GM18870 (cell line): ENCODE measurements around the gene AAK1.
A peak's percentile ranks its signal among the peaks of the same experiment; 100 is the strongest.
"Not testable (repeated sequence)": the region's sequence is repeated elsewhere in the genome, so short reads cannot be mapped to it uniquely, and the experiment has no call there.

Experiments
- ATAC-seq: cut with Tn5 transposase; IDR thresholded peaks from one replicate; pipeline ENCODE4 v1.9.1; 2021; ENCODE audit warnings: moderate library complexity; ENCODE audit not compliant: unreplicated experiment

The AAK1 gene

DNA sequence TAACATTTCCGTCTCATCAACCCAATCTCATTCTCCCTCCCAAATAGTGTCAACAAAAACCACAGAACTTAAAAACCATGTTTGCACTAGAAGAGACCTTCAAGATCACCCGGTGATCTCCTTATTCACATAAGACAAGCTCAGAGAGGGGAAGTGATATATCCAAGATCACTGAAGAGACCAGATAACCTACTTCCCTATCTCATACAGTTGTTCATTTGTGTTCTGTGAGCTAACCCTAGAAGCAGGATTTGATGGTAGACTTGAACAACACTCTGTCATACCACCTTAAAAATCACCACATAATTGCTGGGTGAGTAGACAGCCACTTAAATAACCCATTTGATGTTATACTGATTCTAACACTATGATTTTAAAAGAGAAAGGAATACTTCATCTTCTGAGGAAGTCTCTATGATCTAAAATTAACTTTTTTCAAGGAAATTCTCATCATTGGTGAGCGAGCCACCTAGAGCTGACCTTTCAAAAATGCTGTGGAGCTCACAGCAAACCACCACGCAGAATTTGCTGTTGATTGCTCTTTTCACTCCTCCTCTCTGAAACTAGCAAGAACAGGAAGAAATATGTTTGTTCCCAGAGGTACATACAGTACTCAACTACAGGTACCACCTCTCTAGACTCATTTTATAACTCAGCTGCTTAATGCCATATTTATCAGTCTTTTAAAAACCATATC is 15.1 kb downstream of the AAK1 start:
- no peak for ATAC-seq

- no peak for ATAC-seq
Observed at GRCh38 chr2:69625078-69625795, 18.3 kb downstream of the AAK1 start.

GRCh38 chr2:69624611-69625010 is 18.9 kb downstream of the AAK1 start:
- ATAC-seq, result no peak

DNA sequence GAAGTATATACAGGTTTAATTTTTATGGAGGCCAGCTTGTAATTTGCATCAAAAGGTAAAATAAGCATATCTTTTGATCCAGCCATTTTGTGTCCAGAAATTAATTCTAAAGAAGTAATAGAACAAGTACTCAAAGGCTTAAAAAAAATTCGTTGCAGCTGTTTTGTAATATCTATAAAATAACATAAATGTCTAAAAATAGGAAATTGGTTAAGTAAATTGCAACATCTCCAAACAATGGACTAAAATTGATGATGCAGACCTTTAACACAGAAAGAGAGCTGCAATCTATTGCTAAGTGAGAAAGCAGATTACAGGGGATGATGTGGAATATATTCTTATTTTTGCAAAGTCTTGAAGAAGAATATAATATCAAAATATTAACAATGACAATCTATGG is 19.4 kb downstream of the AAK1 start:
- no peak for ATAC-seq

DNA sequence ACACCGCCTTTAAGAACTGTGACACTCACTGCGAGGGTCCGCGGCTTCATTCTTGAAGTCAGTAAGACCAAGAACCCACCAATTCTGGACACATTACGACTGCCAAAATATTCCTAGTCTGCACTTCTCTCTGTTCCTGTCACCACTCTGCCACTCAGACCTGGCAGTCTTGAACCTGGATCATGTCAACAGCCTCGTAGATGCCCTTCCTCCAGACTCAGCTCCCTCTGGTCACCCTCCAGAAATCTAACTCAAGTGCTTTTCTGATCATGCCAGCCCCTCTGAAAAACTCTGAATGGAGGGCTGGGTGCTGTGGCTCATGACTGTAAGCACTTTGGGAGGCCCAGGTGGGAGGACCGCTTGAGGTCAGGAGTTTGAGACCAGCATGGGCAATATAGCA is 20.3 kb downstream of the AAK1 start:
- ATAC-seq, result no peak

GRCh38 chr2:69622805-69623204 is 20.7 kb downstream of the AAK1 start:
- not testable (repeated sequence) for ATAC-seq

GRCh38 chr2:69622017-69622540 is 21.5 kb downstream of the AAK1 start:
- ATAC-seq, result not testable (repeated sequence)

- ATAC-seq, result no peak
Observed at GRCh38 chr2:69621440-69621839, 22.1 kb downstream of the AAK1 start.

DNA sequence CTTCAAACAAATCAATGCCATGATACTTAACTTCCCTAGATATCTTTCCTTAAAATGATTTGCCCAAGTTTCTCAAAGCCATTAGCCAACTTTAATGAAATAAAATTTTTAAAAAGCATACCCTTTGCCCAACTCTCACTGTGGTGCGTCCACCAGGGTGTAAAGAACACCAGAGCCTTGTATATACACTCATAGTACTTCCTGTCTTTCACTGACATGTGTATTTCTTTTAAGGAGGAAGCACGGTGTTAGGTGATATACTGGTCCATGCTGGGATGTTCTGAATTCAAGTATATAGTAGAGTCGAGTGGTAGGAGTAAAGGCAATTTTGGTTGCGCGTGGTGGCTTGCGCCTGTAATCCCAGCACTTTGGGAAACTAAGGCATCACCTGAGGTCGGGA is 22.7 kb downstream of the AAK1 start:
- no peak for ATAC-seq

DNA sequence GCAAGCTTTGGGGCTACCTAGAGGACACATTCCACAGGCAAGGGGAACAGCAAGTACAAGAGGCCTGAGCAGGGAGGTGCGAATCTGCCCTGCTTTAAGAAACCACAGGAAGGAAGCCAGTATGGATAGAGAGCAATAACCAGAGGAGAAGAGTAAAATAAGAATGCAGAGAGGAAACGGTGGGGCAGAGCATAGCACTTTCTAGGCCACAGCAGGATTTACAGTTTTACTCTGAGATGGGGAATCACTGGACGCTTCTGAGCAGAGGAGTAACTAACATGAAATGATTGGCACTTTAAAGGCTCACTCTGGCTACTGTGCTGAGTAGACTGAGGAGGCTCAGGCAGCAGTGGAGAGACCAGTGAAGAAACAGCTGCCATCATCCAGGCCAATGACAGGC is 23.8 kb downstream of the AAK1 start:
- no peak for ATAC-seq

DNA sequence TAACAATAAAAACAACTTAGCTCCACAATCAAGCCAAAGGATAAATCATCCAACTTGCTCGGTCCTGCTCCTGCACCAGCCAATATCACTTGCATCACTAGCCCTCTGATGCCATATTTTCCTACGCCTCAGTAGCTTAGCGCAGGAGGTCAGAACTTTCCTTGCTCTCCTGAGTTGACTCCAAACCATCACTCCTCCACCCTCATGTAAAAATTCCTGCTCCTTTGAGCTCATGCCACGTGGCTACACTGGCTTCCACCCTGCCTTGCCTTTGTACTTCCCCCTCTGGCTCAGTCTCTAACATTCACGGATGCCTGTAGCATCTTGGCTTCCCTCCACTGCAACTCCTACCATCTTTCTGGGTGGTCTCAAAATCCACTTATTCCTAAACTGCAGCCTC is 25.2 kb downstream of the AAK1 start:
- no peak for ATAC-seq

DNA sequence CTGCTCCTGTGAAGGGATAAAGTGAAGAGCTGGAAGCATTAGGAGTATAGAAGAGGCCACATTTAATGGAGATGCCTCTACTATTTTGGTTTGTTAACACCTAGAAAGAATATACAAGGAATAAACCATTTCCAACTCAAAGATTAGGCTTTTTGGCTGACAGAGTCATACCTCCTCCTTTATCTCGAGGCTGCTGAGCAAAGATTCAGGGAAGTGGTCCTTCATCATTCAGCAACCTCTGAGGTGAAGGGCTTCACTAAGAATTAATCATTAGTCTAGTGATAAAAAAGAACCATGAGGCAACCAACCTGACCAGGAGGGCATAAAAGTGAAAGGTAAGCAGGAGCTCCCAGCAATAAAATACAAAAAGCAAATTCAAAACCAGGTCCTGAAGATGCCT is 25.8 kb downstream of the AAK1 start:
- ATAC-seq, result no peak

- peak; percentile 45 for ATAC-seq
Observed at GRCh38 chr2:69616755-69617154, 26.8 kb downstream of the AAK1 start.

DNA sequence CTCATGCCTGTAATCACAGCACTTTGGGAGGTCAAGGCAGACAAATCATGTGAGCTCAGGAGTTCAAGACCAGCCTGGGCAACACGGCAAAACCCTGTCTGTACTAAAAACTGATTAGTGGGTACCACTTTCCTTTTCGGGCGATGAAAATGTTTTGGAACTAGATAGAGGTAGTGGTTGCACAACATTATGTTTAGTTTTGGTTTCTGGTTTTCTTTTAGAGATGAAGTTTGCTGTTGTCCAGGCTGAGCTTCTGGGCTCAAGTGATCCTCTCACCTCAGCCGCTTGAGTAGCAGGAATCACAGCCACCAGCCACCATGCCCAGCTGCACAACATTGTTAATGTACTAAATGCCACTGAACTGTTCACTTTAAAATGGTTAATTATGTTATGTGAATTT is 27.6 kb downstream of the AAK1 start:
- ATAC-seq, result peak; percentile 71

DNA sequence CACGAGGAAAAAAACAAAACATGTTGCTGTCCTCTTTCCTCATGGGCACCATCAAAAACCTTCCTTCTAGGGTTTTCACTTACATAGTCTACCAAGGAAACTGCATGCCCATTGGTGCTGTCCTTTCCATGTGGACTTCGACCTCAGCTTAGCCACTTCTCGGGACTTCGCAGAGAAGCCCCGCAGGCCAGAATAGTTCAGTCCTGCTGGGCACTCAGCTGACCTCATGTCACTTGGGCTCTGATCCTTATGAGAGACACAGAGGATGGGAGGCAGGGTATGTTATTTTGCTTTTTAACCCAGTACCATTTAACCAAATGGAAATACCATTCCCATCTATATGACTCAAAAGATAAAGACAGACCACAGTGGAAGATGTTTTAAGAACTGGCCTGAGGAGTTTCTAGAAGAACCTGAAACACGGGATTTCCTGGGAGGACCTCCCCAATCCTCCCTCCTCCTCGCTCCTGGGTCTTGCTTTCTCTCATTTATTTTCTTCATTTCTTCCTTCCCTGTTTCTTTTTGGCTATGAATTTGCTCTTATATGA is 28.4 kb downstream of the AAK1 start:
- ATAC-seq, result no peak

- ATAC-seq, result no peak
Observed at GRCh38 chr2:69612707-69613106, 30.8 kb downstream of the AAK1 start.

- no peak for ATAC-seq
Observed at GRCh38 chr2:69612200-69612599, 31.3 kb downstream of the AAK1 start.

DNA sequence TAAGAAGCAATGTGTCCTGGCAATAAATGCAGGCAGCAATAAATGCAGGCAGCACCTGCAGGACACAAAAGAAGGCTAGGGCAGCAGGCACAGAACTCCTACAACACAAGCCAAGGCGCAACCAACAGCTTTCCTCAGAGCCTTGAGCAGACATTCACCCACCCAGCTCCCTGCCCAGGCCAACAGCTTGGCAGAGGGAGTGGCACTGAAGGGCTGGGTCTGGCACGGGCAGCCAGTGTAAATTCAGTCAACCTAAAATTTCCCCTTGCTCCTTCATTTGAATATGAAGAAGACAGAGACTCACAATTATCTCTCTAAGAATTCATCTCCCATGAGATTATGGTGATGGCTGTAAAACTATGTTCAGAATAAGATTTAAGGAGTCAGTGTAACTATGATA is 35.4 kb downstream of the AAK1 start:
- no peak for ATAC-seq

GRCh38 chr2:69606771-69607170 is 36.8 kb downstream of the AAK1 start:
- not testable (repeated sequence) for ATAC-seq

GRCh38 chr2:69605284-69605683 is 38.3 kb downstream of the AAK1 start:
- ATAC-seq, result no peak

GRCh38 chr2:69604836-69605235 is 38.7 kb downstream of the AAK1 start:
- ATAC-seq, result no peak

DNA sequence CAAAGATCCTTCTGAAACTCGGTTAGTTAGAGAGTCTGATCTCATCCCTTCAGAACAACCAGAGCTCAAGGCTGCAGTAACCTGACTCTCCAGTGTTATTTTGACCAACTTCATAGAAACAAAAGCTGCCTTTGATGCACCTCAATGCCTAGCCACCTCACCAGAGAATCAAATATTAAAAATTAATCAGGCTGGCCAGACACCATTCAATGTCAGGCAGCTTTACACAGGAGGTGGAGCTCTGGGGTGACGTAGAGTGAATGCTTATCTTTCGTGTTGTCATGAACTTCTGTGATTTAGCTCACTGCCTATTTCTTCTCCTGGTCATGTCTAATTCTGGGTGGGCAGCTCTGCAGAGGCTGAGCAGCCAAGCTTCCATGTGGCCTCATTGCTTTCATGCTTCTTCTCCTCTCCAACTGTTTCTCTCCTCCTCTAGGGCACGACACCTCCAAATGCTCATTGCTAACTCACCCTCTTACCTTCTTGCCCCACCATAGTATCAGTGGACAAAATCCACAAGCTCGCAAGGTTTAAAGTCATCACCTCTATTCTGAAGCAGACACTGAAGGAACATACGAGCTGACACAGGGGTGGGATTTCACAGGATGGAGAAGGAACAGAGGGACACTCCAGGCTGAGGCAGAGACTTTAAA is 39.4 kb downstream of the AAK1 start:
- ATAC-seq, result no peak
